H1 (cell line): Measurements from ENCODE around the gene GRIK4.

Experiments
- EP300 ChIP-seq, 2 experiments: IDR thresholded peaks; 1 replicate in 1 of 2; 2 replicates in 1 of 2; pipeline ENCODE4 v1.6.1; 2011 to 2012; ENCODE audit warnings: low read depth in 2 of 2, low read length in 2 of 2, mild to moderate bottlenecking in 2 of 2, borderline replicate concordance in 1 of 2, inconsistent platforms in 1 of 2, moderate library complexity in 1 of 2
- POLR2AphosphoS5 ChIP-seq: IDR thresholded peaks from 2 replicates; pipeline ENCODE4 v1.6.1; 2011; ENCODE audit warnings: low read depth, low read length
- TF ChIP-seq, protein P1 (sequence below), 3 experiments: IDR thresholded peaks; 1 replicate in 2 of 3; 2 replicates in 1 of 3; pipeline versions ENCODE4 v1.5.1 to v1.6.1; 2011; ENCODE audit warnings: low read length in 3 of 3, mild to moderate bottlenecking in 3 of 3, inconsistent platforms in 2 of 3, low read depth in 1 of 3, moderate library complexity in 1 of 3; ENCODE audit not compliant: insufficient read depth in 1 of 3; ENCODE audit errors: control extremely low read depth in 1 of 3

DNA sequence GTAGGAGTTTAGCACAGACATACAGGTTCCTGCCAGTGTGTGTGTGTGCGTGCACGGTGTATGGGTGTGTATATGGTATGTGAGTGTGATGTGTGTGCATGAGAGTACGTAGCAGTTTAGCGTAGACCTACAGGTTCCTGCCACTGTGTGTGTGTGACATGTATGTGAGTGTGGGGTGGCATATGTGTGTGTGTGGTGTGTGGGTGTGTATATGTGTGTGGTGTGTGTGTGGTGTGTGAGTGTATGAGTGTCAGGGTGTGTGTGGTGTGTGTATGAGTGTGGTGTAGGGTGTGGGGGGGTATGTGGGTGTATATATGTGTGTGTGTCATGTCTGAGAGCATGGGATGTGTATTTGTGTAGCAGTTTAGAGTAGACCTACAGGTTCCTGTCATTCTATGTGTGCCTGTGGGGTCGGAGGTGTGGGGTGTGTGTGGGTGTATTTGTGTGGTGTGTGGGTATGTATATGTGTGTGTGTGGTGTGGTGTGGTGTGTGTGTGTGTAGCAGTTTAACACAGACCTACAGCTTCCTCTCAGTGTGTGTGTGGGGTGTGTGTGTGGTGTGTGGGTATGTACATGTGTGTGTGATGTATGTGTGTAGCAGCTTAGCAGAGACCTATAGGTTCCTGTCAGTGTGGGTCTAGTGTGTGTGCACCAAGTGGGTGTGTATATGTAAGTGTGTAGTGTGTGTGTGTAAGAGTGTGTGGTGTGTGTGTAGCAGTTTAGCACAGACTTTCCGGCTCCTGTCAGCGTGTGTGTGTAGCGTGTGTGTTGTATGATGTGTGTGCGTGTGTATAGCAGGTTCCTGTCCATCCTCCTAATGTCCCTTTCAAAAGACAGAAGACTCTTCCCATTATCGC is 480.5 kb downstream of the GRIK4 start:
- TF ChIP-seq, protein P1, sequence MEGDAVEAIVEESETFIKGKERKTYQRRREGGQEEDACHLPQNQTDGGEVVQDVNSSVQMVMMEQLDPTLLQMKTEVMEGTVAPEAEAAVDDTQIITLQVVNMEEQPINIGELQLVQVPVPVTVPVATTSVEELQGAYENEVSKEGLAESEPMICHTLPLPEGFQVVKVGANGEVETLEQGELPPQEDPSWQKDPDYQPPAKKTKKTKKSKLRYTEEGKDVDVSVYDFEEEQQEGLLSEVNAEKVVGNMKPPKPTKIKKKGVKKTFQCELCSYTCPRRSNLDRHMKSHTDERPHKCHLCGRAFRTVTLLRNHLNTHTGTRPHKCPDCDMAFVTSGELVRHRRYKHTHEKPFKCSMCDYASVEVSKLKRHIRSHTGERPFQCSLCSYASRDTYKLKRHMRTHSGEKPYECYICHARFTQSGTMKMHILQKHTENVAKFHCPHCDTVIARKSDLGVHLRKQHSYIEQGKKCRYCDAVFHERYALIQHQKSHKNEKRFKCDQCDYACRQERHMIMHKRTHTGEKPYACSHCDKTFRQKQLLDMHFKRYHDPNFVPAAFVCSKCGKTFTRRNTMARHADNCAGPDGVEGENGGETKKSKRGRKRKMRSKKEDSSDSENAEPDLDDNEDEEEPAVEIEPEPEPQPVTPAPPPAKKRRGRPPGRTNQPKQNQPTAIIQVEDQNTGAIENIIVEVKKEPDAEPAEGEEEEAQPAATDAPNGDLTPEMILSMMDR (IDR thresholded peaks at IDR 0.05; ENCODE audit: control extremely low read depth in 1 of 3, insufficient read depth in 1 of 3, low read depth in 1 of 3, low read length in 3 of 3): no peak
- no peak for TF ChIP-seq POLR2AphosphoS5
- TF ChIP-seq EP300 (IDR thresholded peaks at IDR 0.05; ENCODE audit: borderline replicate concordance in 1 of 2, low read depth in 2 of 2, low read length in 2 of 2): no peak
